Stimulated activated naive CD4-positive, alpha-beta T cell treated with Interleukin-2 at 50 U/mL for 16 hours (primary cell): ENCODE results near the gene CFH.
"Not testable (repeated sequence)": the region's sequence is repeated elsewhere in the genome, so short reads cannot be mapped to it uniquely, and the experiment has no call there.

Experiments
- DNase-seq: peaks from one replicate; lab custom pipeline; 2025; lab: John Stamatoyannopoulos, UW

The CFH gene

DNA sequence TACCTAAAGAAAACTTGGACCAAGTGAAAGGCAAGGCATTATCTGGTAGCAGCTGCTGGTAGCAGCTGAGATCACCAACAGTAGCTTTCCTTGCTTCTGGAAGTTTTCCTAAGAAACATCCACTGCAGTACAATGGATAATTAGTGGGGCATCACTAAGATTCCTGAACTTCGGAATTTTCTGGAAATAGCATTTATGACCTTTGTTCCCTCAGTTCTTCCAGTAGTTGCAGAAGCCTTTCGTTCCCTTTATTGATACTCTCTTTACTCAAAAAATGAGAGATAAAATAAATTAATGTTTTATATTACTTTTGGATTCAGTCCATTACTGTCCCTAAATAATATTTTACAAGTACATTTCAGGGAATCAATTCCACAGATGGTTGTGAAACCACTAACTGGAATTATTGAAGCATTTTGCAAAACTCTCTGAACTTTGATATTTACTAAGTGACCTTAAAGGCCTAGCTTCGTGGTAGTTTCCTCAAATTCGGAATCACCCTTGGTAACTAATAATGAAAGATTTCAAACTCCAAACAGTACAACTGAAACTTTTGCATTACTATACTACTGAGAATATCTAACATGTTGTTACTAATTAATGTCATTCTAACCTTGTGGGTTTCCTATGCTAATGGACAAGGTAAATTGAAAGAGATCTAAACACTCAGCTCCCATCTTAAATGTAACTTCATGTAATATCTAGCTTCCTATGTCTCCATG is 113.3 kb downstream of the CFH start:
- DNase-seq: not testable (repeated sequence)

DNA sequence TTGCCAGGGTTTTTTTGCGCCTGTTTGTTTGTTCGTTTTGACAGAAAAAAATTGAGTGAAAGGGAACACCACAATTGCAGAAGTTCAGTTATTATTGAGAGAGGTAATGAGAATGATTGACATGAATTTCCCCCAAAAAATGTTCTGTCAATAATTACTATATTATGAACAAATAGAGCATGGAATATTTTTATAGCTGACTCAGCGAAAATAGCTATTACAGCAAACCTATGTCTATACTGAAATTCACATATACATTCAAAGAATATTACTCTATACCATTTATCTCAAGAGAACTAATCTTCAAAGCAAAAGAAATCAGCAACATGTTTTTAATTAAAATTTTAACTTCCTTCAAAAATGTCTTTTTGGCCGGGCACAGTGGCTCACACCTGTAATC is 118.0 kb downstream of the CFH start:
- not testable (repeated sequence) for DNase-seq

DNA sequence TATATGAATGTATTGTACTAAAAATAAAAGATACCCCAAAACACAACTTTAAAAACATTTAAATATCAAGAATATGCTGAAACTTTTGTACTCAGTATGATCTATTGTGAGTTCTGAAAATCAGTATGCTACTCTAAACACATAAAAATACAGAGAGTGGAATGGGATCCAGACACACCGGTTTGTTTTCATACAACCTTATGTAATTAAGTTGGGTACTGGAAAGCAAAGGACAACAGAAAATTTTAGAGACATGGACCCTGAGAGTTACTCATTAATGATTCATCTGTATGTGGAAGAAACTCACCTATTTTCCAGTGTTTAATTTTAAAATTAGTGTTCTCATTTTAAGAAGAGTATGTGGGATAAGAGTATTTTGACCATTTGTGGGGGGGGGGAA is 121.9 kb downstream of the CFH start:
- DNase-seq: no peak

DNA sequence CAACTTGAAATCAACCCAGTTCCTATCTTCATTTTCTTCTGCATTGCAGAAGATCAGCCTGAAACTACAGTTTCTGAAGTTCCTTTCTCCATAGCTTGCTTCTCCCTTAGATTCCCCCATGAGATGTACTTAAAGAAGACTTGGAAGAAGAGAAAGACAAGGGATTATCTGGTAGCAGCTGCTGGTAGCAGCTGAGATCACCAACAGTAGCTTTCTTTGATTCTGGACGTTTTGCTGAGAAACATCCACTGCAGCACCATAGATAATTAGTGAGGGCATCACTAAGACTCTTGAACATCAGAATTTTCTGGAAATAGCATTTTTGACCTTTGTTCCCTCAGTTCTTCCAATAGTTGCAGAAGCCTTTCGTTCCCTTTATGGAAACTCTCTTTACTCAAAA is 122.3 kb downstream of the CFH start:
- DNase-seq: no peak

DNA sequence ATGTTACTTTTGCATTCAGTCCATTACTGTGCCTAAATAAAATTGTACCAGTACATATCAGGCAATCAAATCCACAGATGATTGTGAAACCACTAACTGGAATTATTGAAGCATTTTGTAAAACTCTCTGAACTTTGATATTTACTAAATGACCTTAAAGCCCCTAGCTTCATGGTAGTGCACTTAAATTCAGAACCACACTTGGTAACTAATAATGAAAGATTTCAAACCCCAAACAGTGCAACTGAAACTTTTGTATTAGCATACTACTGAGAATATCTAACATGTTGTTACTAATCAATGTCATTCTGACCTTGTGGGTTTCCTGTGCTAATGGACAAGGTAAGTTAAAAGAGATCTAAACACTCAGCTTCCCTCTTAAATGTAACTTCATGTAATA is 122.8 kb downstream of the CFH start, which contains the start of gene CFHR3:
Gene CFHR3, plus strand, starts transcription at position 238 of the 400 bp plus-strand sequence. Its CDS starts 47 bp downstream, at position 285.
- no peak for DNase-seq

DNA sequence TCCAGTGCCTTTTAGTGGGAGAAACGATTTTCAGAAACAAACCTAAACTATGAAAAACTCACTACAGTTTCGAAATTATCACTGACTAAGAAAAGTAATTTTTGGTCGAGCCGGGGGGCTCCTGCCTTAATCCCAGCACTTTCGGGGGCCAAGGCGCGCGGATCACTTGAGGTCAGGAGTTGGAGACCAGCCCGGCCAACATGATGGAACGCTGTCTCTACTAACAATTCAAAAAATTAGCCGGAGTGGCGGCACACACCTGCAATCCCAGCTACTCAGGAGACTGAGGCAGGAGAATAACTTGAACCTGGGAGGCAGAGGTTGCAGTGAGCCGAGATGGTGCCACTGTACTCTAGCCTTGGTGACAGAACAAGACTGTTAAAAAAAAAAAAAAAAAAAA is 125.8 kb downstream of the CFH start:
- DNase-seq: no peak

DNA sequence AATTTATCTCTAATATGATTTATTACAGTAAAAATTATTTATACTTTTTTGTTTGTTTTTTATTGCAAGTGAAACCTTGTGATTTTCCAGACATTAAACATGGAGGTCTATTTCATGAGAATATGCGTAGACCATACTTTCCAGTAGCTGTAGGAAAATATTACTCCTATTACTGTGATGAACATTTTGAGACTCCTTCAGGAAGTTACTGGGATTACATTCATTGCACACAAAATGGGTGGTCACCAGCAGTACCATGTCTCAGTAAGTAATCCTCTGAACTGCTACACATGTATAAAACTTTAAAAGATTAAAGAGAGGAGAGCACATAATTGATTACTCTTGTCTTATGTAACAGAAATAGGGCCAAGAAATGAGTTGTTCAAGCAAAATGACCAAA is 127.2 kb downstream of the CFH start:
- DNase-seq: no peak

DNA sequence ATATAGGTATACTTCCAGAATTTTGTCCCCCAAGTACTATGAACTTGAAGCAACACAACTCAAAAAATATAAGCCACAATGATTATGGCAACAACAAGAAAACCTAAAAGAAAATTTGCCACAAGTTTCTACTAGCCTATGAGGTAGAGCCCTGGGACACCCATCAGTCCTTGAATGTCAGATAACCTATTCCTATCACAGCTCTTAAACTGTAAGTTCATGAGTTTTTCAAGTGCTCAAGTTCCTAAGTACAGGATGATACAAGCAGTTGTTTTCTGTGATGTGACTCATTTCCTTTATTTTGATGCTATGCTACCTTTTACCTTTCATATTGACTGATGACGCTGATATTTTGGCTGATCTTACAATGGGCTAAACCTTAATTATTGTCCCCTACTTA is 139.4 kb downstream of the CFH start:
- DNase-seq: not testable (repeated sequence)

DNA sequence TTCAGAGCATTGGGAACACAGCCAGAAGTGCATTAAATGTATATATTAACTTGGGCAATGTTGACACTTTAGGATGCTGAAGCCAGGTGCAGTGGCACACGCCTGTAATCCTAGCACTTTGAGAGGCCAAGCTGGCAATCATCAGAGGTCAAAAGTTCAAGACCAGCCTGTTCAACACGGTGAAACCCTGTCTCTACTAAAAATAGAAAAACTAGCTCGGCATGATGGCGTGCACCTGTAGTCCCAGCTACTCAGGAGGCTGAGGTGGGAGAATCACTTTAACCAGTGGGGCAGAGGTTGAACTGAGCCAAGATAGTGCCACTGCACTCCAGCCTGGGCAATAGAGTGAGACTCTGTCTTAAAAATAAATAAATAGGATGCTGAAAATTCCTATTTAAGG is 142.3 kb downstream of the CFH start:
- DNase-seq: not testable (repeated sequence)
